ENCODE measurements around the gene PTGER3. TPM values are rescaled to one million over a fixed set of nuclear protein-coding genes. Genes with fewer than 3 reads are reported as not detected.

Gene PTGER3
- total and polyA plus RNA-seq, 2 of the 4 experiments (the other 2 are of a cell fraction): not detected

DNA sequence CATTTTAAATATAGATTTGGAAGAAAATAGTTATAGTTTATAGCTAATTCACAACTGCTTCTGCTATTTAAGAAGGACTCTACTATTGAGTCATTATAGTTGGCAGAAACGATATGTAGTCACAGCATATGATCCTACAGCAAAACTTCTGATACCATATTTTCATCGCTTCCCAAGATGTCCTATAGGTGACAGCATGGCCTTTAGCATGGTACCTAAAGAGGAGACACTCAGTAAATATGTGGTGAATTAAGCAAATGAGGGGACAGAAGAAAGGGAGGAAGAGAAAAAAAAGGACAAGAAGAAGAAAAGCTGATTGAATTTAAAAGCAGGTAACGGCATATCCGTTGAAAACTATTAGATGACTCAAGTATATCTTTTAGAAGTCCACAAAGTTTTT is 77.2 kb downstream of the PTGER3 start:
- Histone ChIP-seq H2BK5ac (ENCODE audit: low read depth, low read length, poor library complexity, severe bottlenecking) (no peak overlapping the region), H3K27me3 (ENCODE audit: control insufficient read depth, insufficient read depth, low read length) (no peaks in the 10 kb centered on the region), H2BK15ac (ENCODE audit: low read depth, low read length) (no peak overlapping the region), H4K91ac (ENCODE audit: insufficient read depth, low read depth, low read length) (no peak overlapping the region), H3K9me3 (ENCODE audit: control insufficient read depth, insufficient read depth, low read length) (no peaks in the 10 kb centered on the region), H2BK20ac (ENCODE audit: low read depth, low read length) (no peak overlapping the region), H4K5ac (ENCODE audit: low read depth, low read length) (no peak overlapping the region), H4K8ac (ENCODE audit: low read depth in 2 of 2, low read length in 2 of 2) (no peak overlapping the region), H3K23ac (ENCODE audit: low read depth, low read length) (no peak overlapping the region), H3K4me2 (ENCODE audit: low read depth, low read length) (no peak overlapping the region), H3K14ac (replicated peaks; ENCODE audit: low read depth, low read length) (no peak overlapping the region), H3K4ac (ENCODE audit: low read depth, low read length) (no peak overlapping the region), H3K56ac (ENCODE audit: extremely low read depth, insufficient read depth, low read length) (no peak overlapping the region), H4K20me1 (ENCODE audit: insufficient read depth, low read length) (no peaks in the 10 kb centered on the region), H3K18ac (ENCODE audit: low read depth, low read length) (no peak overlapping the region), H2BK120ac (ENCODE audit: low read depth, low read length) (no peak overlapping the region), H3K79me1 (ENCODE audit: low read depth in 1 of 2, low read length in 2 of 2) (no peaks in the 10 kb centered on the region), H2AFZ (replicated peaks; ENCODE audit: low read length, poor library complexity) (no peak overlapping the region), H3K4me3 (ENCODE audit: insufficient read depth, low read depth, low read length) (no peak overlapping the region), H3K27ac (ENCODE audit: insufficient read depth, low read length) (no peak overlapping the region), H3K9me1 (ENCODE audit: insufficient read depth, low read length) (no peaks in the 10 kb centered on the region), H3K9ac (ENCODE audit: low read depth, low read length) (no peak overlapping the region), H3K4me1 (ENCODE audit: control insufficient read depth, insufficient read depth, low read length) (no peaks in the 10 kb centered on the region), H2AK9ac (replicated peaks; ENCODE audit: low read depth, low read length, poor library complexity) (no peak overlapping the region), H3K36me3 (ENCODE audit: control insufficient read depth, insufficient read depth, low read length) (no peaks in the 10 kb centered on the region), H2AK5ac (ENCODE audit: low read depth, low read length) (no peak overlapping the region)
- no TSS peak for BruUV-seq (replicated peaks)
- WGBS, 2 experiments (ENCODE audit: extremely low coverage in 2 of 2, insufficient read length in 1 of 2): no CpG with 5 or more reads among the region's 4 CpGs
- in situ Hi-C loops (cut with MboI; ENCODE audit: low sequenced_read_pairs) (no loop called here), dilution Hi-C loops (cut with HindIII; ENCODE audit: low sequenced_read_pairs, unreplicated experiment) (no loop called here), intact Hi-C loops (cut with micrococcal nuclease) (no loop called here)
- ATAC-seq (ENCODE audit: low read depth): no peak
- ChIA-PET CTCF (no interaction called here), POLR2A (ENCODE audit: unreplicated experiment) (no interaction called here)
- no peak for TF ChIP-seq MXI1 (IDR thresholded peaks at IDR 0.05; ENCODE audit: borderline replicate concordance, low read depth, low read length)
- TF ChIP-seq RFX5 (IDR thresholded peaks at IDR 0.05; ENCODE audit: low read depth, low read length): no peak
- TF ChIP-seq CHD1 (IDR thresholded peaks at IDR 0.05; ENCODE audit: low read depth, low read length): no peak
- no peak for TF ChIP-seq NFE2L2 (IDR thresholded peaks at IDR 0.05; ENCODE audit: low read depth, low read length)
- TF ChIP-seq SMC3 (IDR thresholded peaks at IDR 0.05; ENCODE audit: low read depth, low read length): no peak
- TF ChIP-seq RCOR1 (IDR thresholded peaks at IDR 0.05; ENCODE audit: insufficient replicate concordance, low read length): no peak
- TF ChIP-seq, protein P1, sequence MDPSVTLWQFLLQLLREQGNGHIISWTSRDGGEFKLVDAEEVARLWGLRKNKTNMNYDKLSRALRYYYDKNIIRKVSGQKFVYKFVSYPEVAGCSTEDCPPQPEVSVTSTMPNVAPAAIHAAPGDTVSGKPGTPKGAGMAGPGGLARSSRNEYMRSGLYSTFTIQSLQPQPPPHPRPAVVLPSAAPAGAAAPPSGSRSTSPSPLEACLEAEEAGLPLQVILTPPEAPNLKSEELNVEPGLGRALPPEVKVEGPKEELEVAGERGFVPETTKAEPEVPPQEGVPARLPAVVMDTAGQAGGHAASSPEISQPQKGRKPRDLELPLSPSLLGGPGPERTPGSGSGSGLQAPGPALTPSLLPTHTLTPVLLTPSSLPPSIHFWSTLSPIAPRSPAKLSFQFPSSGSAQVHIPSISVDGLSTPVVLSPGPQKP (IDR thresholded peaks at IDR 0.05; ENCODE audit: borderline replicate concordance, low read depth, low read length): no peak
- TF ChIP-seq RAD21 (IDR thresholded peaks at IDR 0.05; ENCODE audit: low read length): no peak
- TF ChIP-seq FOS (IDR thresholded peaks at IDR 0.05; ENCODE audit: low read depth, low read length): no peak
- TF ChIP-seq, protein P2, sequence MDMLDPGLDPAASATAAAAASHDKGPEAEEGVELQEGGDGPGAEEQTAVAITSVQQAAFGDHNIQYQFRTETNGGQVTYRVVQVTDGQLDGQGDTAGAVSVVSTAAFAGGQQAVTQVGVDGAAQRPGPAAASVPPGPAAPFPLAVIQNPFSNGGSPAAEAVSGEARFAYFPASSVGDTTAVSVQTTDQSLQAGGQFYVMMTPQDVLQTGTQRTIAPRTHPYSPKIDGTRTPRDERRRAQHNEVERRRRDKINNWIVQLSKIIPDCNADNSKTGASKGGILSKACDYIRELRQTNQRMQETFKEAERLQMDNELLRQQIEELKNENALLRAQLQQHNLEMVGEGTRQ (IDR thresholded peaks at IDR 0.05; ENCODE audit: low read depth, low read length): no peak
- no peak for TF ChIP-seq CEBPB (IDR thresholded peaks at IDR 0.05; ENCODE audit: low read depth, low read length)
- TF ChIP-seq MAZ (IDR thresholded peaks at IDR 0.05; ENCODE audit: borderline replicate concordance, low read depth, low read length): no peak
- TF ChIP-seq POLR2A (IDR thresholded peaks at IDR 0.05; ENCODE audit: low read depth, low read length): no peak
- no peak for TF ChIP-seq BHLHE40 (IDR thresholded peaks at IDR 0.05; ENCODE audit: low read depth, low read length)
- no peak for TF ChIP-seq MAFK (IDR thresholded peaks at IDR 0.05; ENCODE audit: low read depth, low read length)
- TF ChIP-seq, protein P3, sequence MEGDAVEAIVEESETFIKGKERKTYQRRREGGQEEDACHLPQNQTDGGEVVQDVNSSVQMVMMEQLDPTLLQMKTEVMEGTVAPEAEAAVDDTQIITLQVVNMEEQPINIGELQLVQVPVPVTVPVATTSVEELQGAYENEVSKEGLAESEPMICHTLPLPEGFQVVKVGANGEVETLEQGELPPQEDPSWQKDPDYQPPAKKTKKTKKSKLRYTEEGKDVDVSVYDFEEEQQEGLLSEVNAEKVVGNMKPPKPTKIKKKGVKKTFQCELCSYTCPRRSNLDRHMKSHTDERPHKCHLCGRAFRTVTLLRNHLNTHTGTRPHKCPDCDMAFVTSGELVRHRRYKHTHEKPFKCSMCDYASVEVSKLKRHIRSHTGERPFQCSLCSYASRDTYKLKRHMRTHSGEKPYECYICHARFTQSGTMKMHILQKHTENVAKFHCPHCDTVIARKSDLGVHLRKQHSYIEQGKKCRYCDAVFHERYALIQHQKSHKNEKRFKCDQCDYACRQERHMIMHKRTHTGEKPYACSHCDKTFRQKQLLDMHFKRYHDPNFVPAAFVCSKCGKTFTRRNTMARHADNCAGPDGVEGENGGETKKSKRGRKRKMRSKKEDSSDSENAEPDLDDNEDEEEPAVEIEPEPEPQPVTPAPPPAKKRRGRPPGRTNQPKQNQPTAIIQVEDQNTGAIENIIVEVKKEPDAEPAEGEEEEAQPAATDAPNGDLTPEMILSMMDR (conservative IDR thresholded peaks at IDR 0.05; ENCODE audit: low read depth, low read length): no peak
- DNase-seq: no peak
